ENCODE data around the gene SEMA4D. TPM values are rescaled to one million over a fixed set of nuclear protein-coding genes. Genes with fewer than 3 reads are reported as not detected.

SEMA4D gene
- total RNA-seq, 1 donor from 2014 or later = 12.3 TPM

- no peak for DNase-seq (ENCODE audit: low read depth)
- no peak for TF ChIP-seq CTCF (conservative IDR thresholded peaks at IDR 0.05; ENCODE audit: low read depth, low read length)
- no peak overlapping the region for H3K4me3 ChIP-seq (ENCODE audit: low read depth, low read length)
Observed at GRCh38 chr9:89390578-89391116, 107.3 kb downstream of the SEMA4D start.

GRCh38 chr9:89390068-89390555 lies 107.8 kb downstream of the SEMA4D start:
- H3K4me3 ChIP-seq (ENCODE audit: low read depth, low read length) = no peak overlapping the region
- TF ChIP-seq CTCF (conservative IDR thresholded peaks at IDR 0.05; ENCODE audit: low read depth, low read length) = no peak
- DNase-seq (ENCODE audit: low read depth) = no peak

GRCh38 chr9:89388868-89389177 lies 109.1 kb downstream of the SEMA4D start:
- DNase-seq (ENCODE audit: low read depth) = no peak
- no peak overlapping the region for H3K4me3 ChIP-seq (ENCODE audit: low read depth, low read length)
- TF ChIP-seq CTCF (conservative IDR thresholded peaks at IDR 0.05; ENCODE audit: low read depth, low read length) = no peak

- peak; percentile 74 for DNase-seq (ENCODE audit: low read depth)
- no peak for TF ChIP-seq CTCF (conservative IDR thresholded peaks at IDR 0.05; ENCODE audit: low read depth, low read length)
Observed at GRCh38 chr9:89388084-89388867, 109.6 kb downstream of the SEMA4D start.

GRCh38 chr9:89387197-89387849 lies 110.6 kb downstream of the SEMA4D start:
- DNase-seq (ENCODE audit: low read depth) = no peak
- TF ChIP-seq CTCF (conservative IDR thresholded peaks at IDR 0.05; ENCODE audit: low read depth, low read length) = no peak

More at GRCh38 chr9:89388084-89388867, 109.6 kb downstream of the SEMA4D start:
- H3K4me3 ChIP-seq (ENCODE audit: low read depth, low read length) = no peak overlapping the region

GRCh38 chr9:89386797-89387196 lies 111.1 kb downstream of the SEMA4D start:
- no peak for TF ChIP-seq CTCF (conservative IDR thresholded peaks at IDR 0.05; ENCODE audit: low read depth, low read length)
- H3K4me3 ChIP-seq (ENCODE audit: low read depth, low read length) = no peak overlapping the region
- no peak for DNase-seq (ENCODE audit: low read depth)

More at GRCh38 chr9:89387197-89387849, 110.6 kb downstream of the SEMA4D start:
- H3K4me3 ChIP-seq (ENCODE audit: low read depth, low read length) = no peak overlapping the region

Measured in epithelial cell of proximal tubule (primary cell).